Vagina (tissue), 2 donors: Measurements from ENCODE around the gene TAB2. TPM values are rescaled to one million over a fixed set of nuclear protein-coding genes. Genes with fewer than 3 reads are reported as not detected.

Source experiments
- DNase-seq, 2 donors: peaks; one replicate each; pipeline ENCODE4 v3.0.0-alpha.2; 2017; ENCODE audit errors: extremely low spot score in 2 of 2
- H3K27ac ChIP-seq: fragments of 200-600 bp; sonication (generic); one replicate; pipeline ENCODE4 v1.5.1; 2019
- H3K27me3 ChIP-seq: fragments of 200-600 bp; sonication (generic); one replicate; pipeline ENCODE4 v1.5.1; 2019
- H3K36me3 ChIP-seq, 2 donors: fragments of 200-600 bp; sonication (generic); one replicate each; pipeline ENCODE4 v1.5.1; 2017 to 2019
- H3K4me1 ChIP-seq: fragments of 200-600 bp; sonication (generic); one replicate; pipeline ENCODE4 v1.5.1; 2019
- H3K4me3 ChIP-seq, 2 donors: fragments of 200-600 bp; sonication (generic); 1 replicate in 1 of 2; 2 replicates in 1 of 2; pipeline ENCODE4 v1.5.1; 2016 to 2019
- H3K9me3 ChIP-seq: fragments of 200-600 bp; sonication (generic); one replicate; pipeline ENCODE4 v1.5.1; 2019
- POLR2A ChIP-seq, 2 donors: fragments of 450-650 bp; IDR thresholded peaks; one replicate each; pipeline ENCODE4 v1.6.1; 2017; ENCODE audit warnings: antibody characterized with exemption in 2 of 2, mild to moderate bottlenecking in 2 of 2, moderate library complexity in 2 of 2
- POLR2AphosphoS5 ChIP-seq, 2 donors: sonication (generic); formaldehyde crosslinking; IDR thresholded peaks; one replicate each; pipeline ENCODE4 v1.9.0; 2017; ENCODE audit warnings: antibody characterized with exemption in 2 of 2, mild to moderate bottlenecking in 2 of 2, low read depth in 1 of 2; ENCODE audit not compliant: insufficient read depth in 1 of 2
- intact Hi-C: fragments of 100-400 bp; cut with DNase I; formaldehyde crosslinking; loops from one replicate; pipeline ENCODE4 v1.15.1; 2023
- total RNA-seq: library from RNA; depleted of rRNA; stranded (reverse); fragments of >200 nt; gene quantifications from one replicate; pipeline ENCODE4 v1.2.3, GENCODE V29; 2016
- TF ChIP-seq, protein P1 (sequence below), 3 experiments: fragments of 450-650 bp in 2 of 3; fragments of 200-600 bp in 1 of 3; sonication (generic) in 1 of 3; IDR thresholded peaks; one replicate each; pipeline ENCODE4 v1.5.1; 2017 to 2019; ENCODE audit warnings: antibody characterized with exemption in 3 of 3, mild to moderate bottlenecking in 2 of 3, moderate library complexity in 2 of 3

TAB2 gene
- total RNA-seq, 1 donor from 2014 or later = 80.5 TPM

DNA sequence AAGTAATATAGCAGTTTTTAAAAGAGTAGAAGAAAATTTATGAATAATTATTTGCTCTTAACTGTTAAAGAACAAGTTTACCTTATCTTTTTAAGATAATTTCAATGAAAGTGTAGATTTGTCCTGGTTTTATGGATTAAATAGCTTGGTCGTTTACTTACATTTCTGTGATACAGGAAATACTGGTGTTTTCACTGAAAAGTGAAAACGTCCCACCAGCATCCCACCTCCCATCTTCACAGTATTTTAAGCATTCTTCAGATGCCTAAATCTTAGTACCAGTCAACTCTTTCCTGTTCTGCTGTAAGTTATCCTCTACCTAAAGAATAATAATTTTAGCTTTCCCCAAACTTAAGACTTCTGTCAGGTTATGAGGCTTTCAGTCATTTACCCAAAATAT lies 5.8 kb downstream of the TAB2 start:
- Histone ChIP-seq H3K27me3 (no peaks in the 10 kb centered on the region), H3K4me3 (no peak overlapping the region), H3K4me1 (peaks cover 63% of the 10 kb centered on the region), H3K9me3 (no peaks in the 10 kb centered on the region), H3K36me3 (no peaks in the 10 kb centered on the region), H3K27ac (no peak overlapping the region)
- DNase-seq = no peak
- intact Hi-C loops = no loop called here
- TF ChIP-seq POLR2AphosphoS5 (IDR thresholded peaks at IDR 0.05; ENCODE audit: insufficient read depth in 1 of 2, low read depth in 1 of 2) (no peak), POLR2A (IDR thresholded peaks at IDR 0.05) (no peak)
- TF ChIP-seq, protein P1, sequence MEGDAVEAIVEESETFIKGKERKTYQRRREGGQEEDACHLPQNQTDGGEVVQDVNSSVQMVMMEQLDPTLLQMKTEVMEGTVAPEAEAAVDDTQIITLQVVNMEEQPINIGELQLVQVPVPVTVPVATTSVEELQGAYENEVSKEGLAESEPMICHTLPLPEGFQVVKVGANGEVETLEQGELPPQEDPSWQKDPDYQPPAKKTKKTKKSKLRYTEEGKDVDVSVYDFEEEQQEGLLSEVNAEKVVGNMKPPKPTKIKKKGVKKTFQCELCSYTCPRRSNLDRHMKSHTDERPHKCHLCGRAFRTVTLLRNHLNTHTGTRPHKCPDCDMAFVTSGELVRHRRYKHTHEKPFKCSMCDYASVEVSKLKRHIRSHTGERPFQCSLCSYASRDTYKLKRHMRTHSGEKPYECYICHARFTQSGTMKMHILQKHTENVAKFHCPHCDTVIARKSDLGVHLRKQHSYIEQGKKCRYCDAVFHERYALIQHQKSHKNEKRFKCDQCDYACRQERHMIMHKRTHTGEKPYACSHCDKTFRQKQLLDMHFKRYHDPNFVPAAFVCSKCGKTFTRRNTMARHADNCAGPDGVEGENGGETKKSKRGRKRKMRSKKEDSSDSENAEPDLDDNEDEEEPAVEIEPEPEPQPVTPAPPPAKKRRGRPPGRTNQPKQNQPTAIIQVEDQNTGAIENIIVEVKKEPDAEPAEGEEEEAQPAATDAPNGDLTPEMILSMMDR (IDR thresholded peaks at IDR 0.05) = no peak

DNA sequence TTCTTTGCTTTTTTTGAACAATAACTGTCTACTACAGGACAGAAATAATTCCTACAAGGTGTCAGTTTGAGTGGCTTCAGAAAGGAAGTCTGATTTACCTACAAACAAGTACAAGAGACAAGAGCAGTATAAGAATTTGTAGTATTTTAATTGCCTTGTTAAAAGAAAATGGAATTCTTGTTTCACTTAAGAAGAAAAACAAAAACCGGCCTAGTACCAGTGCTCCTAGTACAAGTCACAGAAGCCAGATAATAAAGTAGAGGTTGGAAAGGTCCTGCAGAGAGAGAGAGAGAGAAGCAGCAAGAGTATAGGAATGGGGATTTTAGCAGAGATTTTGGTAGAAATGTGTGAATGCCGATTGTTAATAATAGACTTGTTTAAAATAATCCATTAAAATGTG lies 6.4 kb downstream of the TAB2 start:
- no peak for DNase-seq
- H3K9me3 ChIP-seq = no peaks in the 10 kb centered on the region
- TF ChIP-seq POLR2A (IDR thresholded peaks at IDR 0.05) (no peak), POLR2AphosphoS5 (IDR thresholded peaks at IDR 0.05; ENCODE audit: insufficient read depth in 1 of 2, low read depth in 1 of 2) (no peak)
- TF ChIP-seq, protein P1 (IDR thresholded peaks at IDR 0.05) = no peak
- no peaks in the 10 kb centered on the region for H3K36me3 ChIP-seq
- H3K4me1 ChIP-seq = peaks cover 65% of the 10 kb centered on the region
- H3K27ac ChIP-seq = no peak overlapping the region
- no peak overlapping the region for H3K4me3 ChIP-seq
- H3K27me3 ChIP-seq = no peaks in the 10 kb centered on the region
- intact Hi-C loops = no loop called here

DNA sequence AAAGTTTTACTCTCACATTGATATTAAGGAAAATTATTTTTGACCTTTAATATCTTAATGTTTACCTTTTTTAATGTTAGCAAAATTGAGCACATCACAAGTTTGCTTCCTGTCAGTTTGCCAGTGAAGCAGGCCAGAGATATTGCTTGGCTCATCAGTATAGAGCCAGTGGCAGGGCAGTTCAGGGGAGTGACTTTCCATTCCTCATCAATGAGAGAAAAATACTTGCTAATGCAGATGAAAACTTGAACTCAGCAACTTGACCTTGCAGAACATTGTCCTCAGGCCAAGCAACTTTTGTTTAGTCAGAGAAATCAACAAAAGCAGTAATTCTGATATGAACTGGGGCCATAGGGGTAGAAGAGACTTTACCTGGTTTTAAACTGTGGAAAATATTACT lies 6.9 kb downstream of the TAB2 start:
- Histone ChIP-seq H3K4me3 (no peak overlapping the region), H3K4me1 (peaks cover 66% of the 10 kb centered on the region), H3K36me3 (no peaks in the 10 kb centered on the region), H3K27me3 (no peaks in the 10 kb centered on the region), H3K27ac (no peak overlapping the region), H3K9me3 (no peaks in the 10 kb centered on the region)
- intact Hi-C loops = no loop called here
- TF ChIP-seq POLR2AphosphoS5 (IDR thresholded peaks at IDR 0.05; ENCODE audit: insufficient read depth in 1 of 2, low read depth in 1 of 2) (no peak), POLR2A (IDR thresholded peaks at IDR 0.05) (no peak)
- TF ChIP-seq, protein P1 (IDR thresholded peaks at IDR 0.05) = no peak
- no peak for DNase-seq

DNA sequence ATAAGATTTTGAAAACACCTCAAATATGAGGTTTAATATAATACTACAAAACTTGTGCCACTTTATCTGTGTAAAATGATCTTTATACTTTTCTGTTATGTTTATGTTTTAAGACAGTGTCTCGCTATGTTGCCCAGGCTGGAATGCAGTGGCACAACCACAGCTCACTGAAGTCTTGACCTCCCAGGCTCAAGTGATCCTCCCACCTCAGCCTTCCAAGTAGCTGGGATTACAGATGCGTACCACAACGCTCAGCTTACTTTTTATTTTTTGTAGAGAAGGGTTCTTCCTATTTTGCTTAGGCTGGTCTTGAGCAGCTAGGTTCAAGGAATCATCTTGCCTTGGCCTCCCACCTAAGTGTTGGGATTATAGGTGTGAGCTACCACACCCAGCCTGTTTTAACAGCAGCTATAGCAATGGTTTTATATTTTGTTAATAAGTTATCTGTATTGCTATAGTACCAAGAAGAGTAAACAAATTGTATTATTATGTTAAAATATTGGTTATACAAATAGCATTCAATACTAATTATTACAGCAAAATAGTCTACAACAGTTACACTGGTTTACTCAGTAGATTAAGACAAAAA lies 8.2 kb downstream of the TAB2 start:
- no peak overlapping the region for H3K27ac ChIP-seq
- no peaks in the 10 kb centered on the region for H3K27me3 ChIP-seq
- H3K4me1 ChIP-seq = peaks cover 66% of the 10 kb centered on the region
- H3K9me3 ChIP-seq = no peaks in the 10 kb centered on the region
- TF ChIP-seq, protein P1 (IDR thresholded peaks at IDR 0.05) = no peak
- TF ChIP-seq POLR2AphosphoS5 (IDR thresholded peaks at IDR 0.05; ENCODE audit: insufficient read depth in 1 of 2, low read depth in 1 of 2) = no peak
- no peak overlapping the region for H3K4me3 ChIP-seq
- no peak for DNase-seq
- H3K36me3 ChIP-seq = no peaks in the 10 kb centered on the region
- intact Hi-C loops = no loop called here

DNA sequence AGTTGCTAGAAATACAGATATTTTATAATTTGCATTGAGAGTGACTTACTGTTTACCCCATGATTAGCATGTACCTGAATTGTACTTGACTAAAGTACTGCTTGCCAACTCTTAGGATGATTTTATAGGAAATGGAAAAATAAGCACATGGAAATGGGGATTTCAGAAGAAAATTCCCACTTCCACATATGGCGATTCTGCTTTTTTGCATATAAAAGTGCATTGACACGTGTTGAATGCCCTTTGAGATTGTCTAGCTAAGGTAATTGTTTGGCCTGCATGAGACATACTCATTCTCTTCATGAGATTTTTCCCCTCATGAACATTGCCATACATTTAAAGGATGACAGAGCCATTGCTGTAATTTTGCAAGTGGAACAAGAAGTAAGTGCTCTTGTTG lies 10.1 kb downstream of the TAB2 start:
- no peaks in the 10 kb centered on the region for H3K9me3 ChIP-seq
- no peak overlapping the region for H3K4me3 ChIP-seq
- no peak for TF ChIP-seq POLR2AphosphoS5 (IDR thresholded peaks at IDR 0.05; ENCODE audit: insufficient read depth in 1 of 2, low read depth in 1 of 2)
- TF ChIP-seq POLR2A (IDR thresholded peaks at IDR 0.05) = no peak
- TF ChIP-seq, protein P1 (IDR thresholded peaks at IDR 0.05) = no peak
- intact Hi-C loops = no loop called here
- no peak overlapping the region for H3K27ac ChIP-seq
- no peak for DNase-seq
- H3K27me3 ChIP-seq = no peaks in the 10 kb centered on the region
- no peaks in the 10 kb centered on the region for H3K36me3 ChIP-seq
- H3K4me1 ChIP-seq = peaks cover 70% of the 10 kb centered on the region
